ENCODE measurements around the gene MLANA.
A peak's percentile ranks its signal among the peaks of the same experiment; 100 is the strongest.

The MLANA gene

DNA sequence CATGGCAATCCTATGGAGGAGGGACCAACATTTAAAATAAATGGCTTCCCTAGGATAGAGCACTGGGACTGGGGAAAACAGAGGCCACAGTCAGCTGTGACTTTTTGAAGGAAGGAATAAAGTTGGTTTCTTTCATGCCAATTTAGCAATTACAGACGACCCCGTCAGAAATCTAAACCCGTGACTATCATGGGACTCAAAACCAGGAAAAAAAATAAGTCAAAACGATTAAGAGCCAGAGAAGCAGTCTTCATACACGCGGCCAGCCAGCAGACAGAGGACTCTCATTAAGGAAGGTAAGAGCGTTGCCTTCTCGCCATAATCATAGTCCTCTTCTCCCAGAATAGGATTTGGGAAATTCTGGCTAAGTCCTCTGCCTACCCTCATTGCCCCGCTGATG, at the start of gene MLANA:
Gene MLANA (plus strand): TSS at position 249 of the 400 bp plus-strand sequence. CDS start 1,586 bp downstream, outside the sequence.
- no peak for DNase-seq

- DNase-seq: peak; percentile 38 to 42
These were observed 48.7 kb upstream of the MLANA start for GRCh38 chr9:5841771-5842573.

GRCh38 chr9:5842929-5843793, 47.5 kb upstream of the MLANA start:
- DNase-seq: no peak

GRCh38 chr9:5843794-5844471, 46.8 kb upstream of the MLANA start:
- DNase-seq: no peak

DNA sequence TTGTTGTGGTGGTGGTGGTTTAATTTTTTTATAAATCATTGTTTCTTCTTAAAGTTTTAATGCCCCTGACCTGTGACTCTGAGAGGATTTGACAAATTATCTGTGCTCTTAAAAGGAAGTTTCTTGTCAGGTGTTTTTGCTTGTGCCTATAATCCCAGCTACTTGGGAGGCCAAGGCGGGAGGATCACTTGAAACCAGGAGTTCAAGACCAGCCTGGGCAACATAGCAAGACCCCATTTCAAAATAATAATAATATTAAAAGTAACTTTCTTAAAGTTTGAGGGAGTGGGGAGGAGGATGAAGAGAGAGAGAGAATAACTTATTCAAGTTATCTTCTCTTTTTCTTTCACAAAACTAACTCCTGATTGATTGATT, 45.5 kb upstream of the MLANA start:
- DNase-seq: no peak

- no peak for DNase-seq
These were observed 44.6 kb upstream of the MLANA start for GRCh38 chr9:5846096-5846495.

DNA sequence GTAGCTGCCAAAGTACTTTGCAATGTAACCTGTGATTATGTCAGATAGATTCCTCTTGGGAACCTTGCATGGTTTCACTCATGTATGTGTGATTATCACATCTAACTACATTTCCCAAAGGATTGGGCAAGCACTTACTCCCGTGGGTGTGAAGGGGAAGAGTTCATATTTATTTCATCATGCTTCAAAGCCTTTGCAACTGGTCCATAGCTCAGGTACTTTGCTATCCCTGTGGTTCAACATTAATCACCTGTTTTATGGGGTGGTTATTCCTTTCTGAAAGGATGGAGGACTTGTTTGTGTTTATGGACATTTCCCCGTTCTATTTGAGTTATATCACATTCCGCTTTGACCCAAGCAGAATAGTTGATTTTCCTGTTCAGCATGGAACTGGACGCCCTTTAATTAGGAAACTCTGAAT, 44.2 kb upstream of the MLANA start:
- no peak for DNase-seq

- no peak for DNase-seq
These were observed 42.3 kb upstream of the MLANA start for GRCh38 chr9:5848372-5848882.

GRCh38 chr9:5850724-5851122, 40.0 kb upstream of the MLANA start:
- no peak for DNase-seq

DNA sequence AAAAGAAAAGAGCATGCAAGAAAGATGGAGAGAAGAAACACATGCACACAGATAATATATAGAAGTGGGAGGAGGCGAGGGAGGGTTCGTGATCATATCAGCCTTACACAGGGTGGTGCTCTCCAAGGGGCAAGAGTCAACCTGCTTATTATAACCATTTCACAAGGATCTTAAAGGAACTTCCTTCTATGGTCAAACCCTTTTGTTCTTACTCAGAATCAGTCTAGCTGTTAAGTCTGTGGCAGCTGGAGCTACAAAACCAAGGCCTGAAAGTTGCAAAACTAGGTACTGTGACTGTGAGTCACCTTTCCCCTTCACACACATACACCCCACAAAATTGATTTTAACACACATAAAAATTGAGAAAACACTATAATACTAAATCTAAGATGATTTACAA, 39.2 kb upstream of the MLANA start:
- no peak for DNase-seq

DNA sequence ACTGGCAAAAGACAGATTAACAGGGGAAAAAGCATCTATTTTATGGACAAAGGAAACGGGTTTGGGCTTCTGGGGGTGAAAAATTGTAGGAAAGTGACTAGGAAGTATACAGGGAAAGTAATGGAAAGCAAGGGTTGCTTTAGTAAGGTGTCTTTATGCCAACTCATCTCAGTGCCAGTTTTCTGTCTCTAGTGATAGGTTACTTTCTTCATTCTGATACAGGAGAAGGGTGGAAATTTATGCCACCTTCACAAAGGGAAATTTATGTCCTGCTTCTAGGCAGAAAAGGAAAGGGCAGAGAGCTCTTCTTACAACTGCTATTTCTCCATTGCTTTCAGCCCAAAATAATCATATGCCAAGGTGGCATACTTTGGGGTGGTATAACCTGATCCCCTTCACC, 37.7 kb upstream of the MLANA start:
- DNase-seq: no peak

DNA sequence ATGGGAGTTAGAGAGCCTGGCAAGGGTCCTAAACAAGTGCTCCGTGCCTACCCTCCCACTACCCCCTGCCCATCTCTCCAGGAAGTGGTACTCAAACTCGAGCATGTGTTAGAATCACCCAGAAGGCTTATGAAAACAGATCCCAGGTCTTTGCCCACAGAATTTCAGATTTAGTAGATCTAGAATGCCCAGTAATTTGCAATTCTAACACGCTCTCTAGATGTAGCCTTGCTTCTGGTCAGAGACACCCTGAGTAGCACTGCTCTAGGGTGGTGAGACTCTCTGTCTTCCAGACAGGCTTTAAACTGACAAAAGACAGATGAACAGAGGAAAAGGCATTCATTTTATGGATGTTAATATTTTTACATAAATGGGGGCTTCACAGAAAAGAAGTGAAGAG, 37.1 kb upstream of the MLANA start:
- no peak for DNase-seq

GRCh38 chr9:5854063-5854790, 36.5 kb upstream of the MLANA start:
- no peak for DNase-seq

GRCh38 chr9:5857928-5858327, 32.8 kb upstream of the MLANA start:
- DNase-seq: no peak

DNA sequence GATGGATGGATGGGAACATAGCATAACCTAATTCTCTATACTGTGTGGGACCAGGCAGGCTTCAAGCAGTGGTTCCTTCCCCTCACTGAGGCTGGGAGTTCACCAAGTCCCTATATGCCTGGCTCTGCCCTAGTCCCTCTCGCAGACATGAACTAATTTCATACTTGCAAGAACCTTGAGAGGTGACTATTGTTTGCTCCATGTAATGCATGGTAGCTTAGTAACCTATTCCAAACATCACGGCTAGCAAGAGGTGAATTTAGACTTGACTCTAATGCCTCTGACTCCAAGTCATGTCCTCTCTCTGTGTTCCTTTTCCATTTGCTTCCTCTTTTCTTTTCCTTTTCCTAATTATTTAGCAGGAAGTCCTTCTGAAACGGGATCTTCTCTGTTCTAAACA, 31.9 kb upstream of the MLANA start:
- DNase-seq: no peak

DNA sequence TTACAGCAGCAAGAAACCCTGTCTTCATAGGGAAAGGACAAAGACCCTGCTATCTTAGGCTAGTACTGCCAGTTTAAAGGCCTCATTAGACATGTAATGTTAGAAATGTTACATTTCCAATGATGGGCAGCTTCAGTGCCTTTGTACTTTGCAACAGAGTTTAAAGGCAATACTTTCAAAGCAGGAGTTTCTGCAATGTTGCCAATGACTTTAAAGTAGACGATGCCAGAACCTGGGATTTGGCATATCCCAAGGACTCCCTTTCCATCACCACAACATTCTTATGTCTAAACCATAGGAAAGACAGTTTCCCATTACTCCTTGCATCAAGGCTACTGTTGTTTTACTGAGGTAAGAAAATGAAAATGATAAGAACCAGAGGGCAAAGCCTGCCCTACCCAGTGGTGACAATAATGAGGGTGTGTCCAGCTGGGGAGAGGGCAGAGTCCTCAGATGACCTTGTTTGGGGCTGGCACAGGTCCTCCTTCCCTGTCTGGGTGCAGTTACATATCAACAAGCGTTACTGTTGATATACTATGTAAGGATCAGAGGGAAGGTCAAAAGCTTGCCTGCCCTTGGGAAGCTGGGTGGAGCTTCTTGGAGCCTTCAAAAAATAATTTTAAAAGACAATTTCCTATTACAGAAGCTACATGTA, 27.5 kb upstream of the MLANA start:
- DNase-seq: no peak

DNA sequence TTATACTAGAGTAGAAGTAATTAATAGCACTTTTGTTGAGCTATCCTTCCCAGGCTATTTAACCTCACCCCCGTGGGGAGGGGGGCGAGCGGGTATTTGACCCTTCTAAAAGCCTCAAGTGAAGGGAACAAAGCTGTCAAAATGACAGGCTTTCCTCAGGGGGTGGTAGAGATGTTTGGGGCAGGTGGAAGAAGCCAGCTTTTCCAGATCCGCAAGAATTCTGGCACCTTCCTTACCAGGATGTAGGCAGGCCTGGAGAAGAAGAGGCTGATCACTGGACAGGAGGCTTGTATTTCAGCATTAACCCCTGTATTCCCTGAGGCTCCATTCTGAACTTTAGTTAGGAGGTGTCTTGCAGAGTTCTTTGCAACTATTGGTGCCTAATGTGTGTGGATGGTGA, 26.2 kb upstream of the MLANA start:
- DNase-seq: no peak

GRCh38 chr9:5866272-5866671, 24.4 kb upstream of the MLANA start:
- DNase-seq: no peak

GRCh38 chr9:5866685-5867084, 24.0 kb upstream of the MLANA start:
- DNase-seq: no peak

GRCh38 chr9:5868235-5868634, 22.5 kb upstream of the MLANA start:
- DNase-seq: no peak

- peak in 1 of 2 experiments; percentile 18 for DNase-seq
These were observed 21.2 kb upstream of the MLANA start for GRCh38 chr9:5869315-5870019.

GRCh38 chr9:5870020-5870339, 20.7 kb upstream of the MLANA start:
- no peak for DNase-seq

All from activated CD4-positive, alpha-beta T cell treated with anti-CD3 and anti-CD28 coated beads, Interleukin-2, amount 50 U/mL, for 4 hours (primary cell).